ENCODE measurements around the gene GALNT2.

- TF ChIP-seq POLR2AphosphoS5 (IDR thresholded peaks at IDR 0.05; ENCODE audit: low read depth, low read length) (no peak), POLR2A (IDR thresholded peaks at IDR 0.05; ENCODE audit: low read depth, low read length) (no peak), SPI1 (IDR thresholded peaks at IDR 0.05; ENCODE audit: low read depth, low read length) (no peak), POU2F2 (IDR thresholded peaks at IDR 0.05; ENCODE audit: low read depth, low read length) (no peak), TAF1 (IDR thresholded peaks at IDR 0.05; ENCODE audit: low read depth, low read length) (no peak), PAX5 (IDR thresholded peaks at IDR 0.05; ENCODE audit: insufficient read depth, low read length, severe bottlenecking) (no peak)
Measured at GRCh38 chr1:230048322-230048721, 18.7 kb upstream of the GALNT2 start.
